HAP-1 (cell line): ENCODE results near the gene RIPK4.

Experiments used
- DNase-seq, 2 experiments: peaks; one replicate each; pipeline ENCODE4 v3.0.0-alpha.2; 2016 to 2020; ENCODE audit warnings: low spot score in 2 of 2
- H3K27me3 ChIP-seq: fragments of 250-450 bp; sonication (Bioruptor Pico); 2 replicates; pipeline ENCODE4 v1.5.1; 2020; ENCODE audit warnings: low read depth, mild to moderate bottlenecking, moderate library complexity
- H3K36me3 ChIP-seq: fragments of 250-450 bp; sonication (Bioruptor Pico); replicated peaks from 2 replicates; pipeline ENCODE4 v1.5.1; 2020; ENCODE audit warnings: mild to moderate bottlenecking
- H3K4me1 ChIP-seq: fragments of 250-450 bp; sonication (Bioruptor Pico); 2 replicates; pipeline ENCODE4 v1.5.1; 2020; ENCODE audit warnings: mild to moderate bottlenecking
- H3K4me3 ChIP-seq: fragments of 250-450 bp; sonication (Bioruptor Pico); 2 replicates; pipeline ENCODE4 v1.5.1; 2020; ENCODE audit warnings: mild to moderate bottlenecking, moderate library complexity
- H3K9me3 ChIP-seq: fragments of 250-450 bp; sonication (Bioruptor Pico); 2 replicates; pipeline ENCODE4 v1.5.1; 2020; ENCODE audit warnings: mild to moderate bottlenecking, moderate library complexity
- in situ Hi-C: fragments of 300-500 bp; cut with MboI; formaldehyde crosslinking; loops from 3 replicates; pipeline ENCODE4 v1.14.3; 2020; ENCODE audit warnings: low sequenced_read_pairs, inconsistent platforms, mixed read lengths

RIPK4 gene

GRCh38 chr21:41749286-41749685, 17.6 kb downstream of the RIPK4 start:
- Histone ChIP-seq H3K9me3 (no peaks in the 10 kb centered on the region), H3K4me1 (no peaks in the 10 kb centered on the region), H3K27me3 (no peaks in the 10 kb centered on the region), H3K4me3 (no peak overlapping the region), H3K36me3 (no peaks in the 10 kb centered on the region)
- in situ Hi-C loops: no loop called here
- no peak for DNase-seq

- no peaks in the 10 kb centered on the region for H3K9me3 ChIP-seq
- no peaks in the 10 kb centered on the region for H3K36me3 ChIP-seq
- no peak for DNase-seq
- in situ Hi-C loops: no loop called here
- H3K27me3 ChIP-seq: no peaks in the 10 kb centered on the region
- no peak overlapping the region for H3K4me3 ChIP-seq
- no peaks in the 10 kb centered on the region for H3K4me1 ChIP-seq
Observed at GRCh38 chr21:41747943-41748738, 18.7 kb downstream of the RIPK4 start.

GRCh38 chr21:41746744-41747006, 20.2 kb downstream of the RIPK4 start:
- no peaks in the 10 kb centered on the region for H3K27me3 ChIP-seq
- no peak for DNase-seq
- H3K4me3 ChIP-seq: no peak overlapping the region
- H3K4me1 ChIP-seq: no peaks in the 10 kb centered on the region
- in situ Hi-C loops: no loop called here
- H3K36me3 ChIP-seq: no peaks in the 10 kb centered on the region
- no peaks in the 10 kb centered on the region for H3K9me3 ChIP-seq

- DNase-seq: no peak
Observed at GRCh38 chr21:41745971-41746743, 20.7 kb downstream of the RIPK4 start.

GRCh38 chr21:41745026-41745820, 21.6 kb downstream of the RIPK4 start:
- in situ Hi-C loops: no loop called here
- Histone ChIP-seq H3K27me3 (no peaks in the 10 kb centered on the region), H3K36me3 (no peaks in the 10 kb centered on the region), H3K9me3 (no peaks in the 10 kb centered on the region), H3K4me1 (no peaks in the 10 kb centered on the region), H3K4me3 (no peak overlapping the region)
- DNase-seq: no peak

More at GRCh38 chr21:41745971-41746743, 20.7 kb downstream of the RIPK4 start:
- in situ Hi-C loops: no loop called here
- H3K9me3 ChIP-seq: no peaks in the 10 kb centered on the region
- no peaks in the 10 kb centered on the region for H3K4me1 ChIP-seq
- H3K36me3 ChIP-seq: no peaks in the 10 kb centered on the region
- H3K27me3 ChIP-seq: no peaks in the 10 kb centered on the region
- no peak overlapping the region for H3K4me3 ChIP-seq

GRCh38 chr21:41744028-41744930, 22.6 kb downstream of the RIPK4 start:
- no peaks in the 10 kb centered on the region for H3K36me3 ChIP-seq
- H3K9me3 ChIP-seq: no peaks in the 10 kb centered on the region
- H3K27me3 ChIP-seq: no peaks in the 10 kb centered on the region
- in situ Hi-C loops: no loop called here
- DNase-seq: no peak
- no peak overlapping the region for H3K4me3 ChIP-seq
- no peaks in the 10 kb centered on the region for H3K4me1 ChIP-seq

GRCh38 chr21:41743321-41744027, 23.4 kb downstream of the RIPK4 start:
- Histone ChIP-seq H3K9me3 (no peaks in the 10 kb centered on the region), H3K27me3 (no peaks in the 10 kb centered on the region), H3K4me3 (no peak overlapping the region), H3K4me1 (no peaks in the 10 kb centered on the region), H3K36me3 (no peaks in the 10 kb centered on the region)
- DNase-seq: no peak
- in situ Hi-C loops: no loop called here

- in situ Hi-C loops: no loop called here
- Histone ChIP-seq H3K27me3 (no peaks in the 10 kb centered on the region), H3K4me1 (no peaks in the 10 kb centered on the region), H3K9me3 (no peaks in the 10 kb centered on the region), H3K4me3 (no peak overlapping the region), H3K36me3 (no peaks in the 10 kb centered on the region)
- DNase-seq: no peak
Observed at GRCh38 chr21:41742073-41742875, 24.6 kb downstream of the RIPK4 start.

GRCh38 chr21:41741253-41742072, 25.4 kb downstream of the RIPK4 start:
- Histone ChIP-seq H3K9me3 (no peaks in the 10 kb centered on the region), H3K36me3 (no peaks in the 10 kb centered on the region), H3K4me3 (no peak overlapping the region), H3K4me1 (no peaks in the 10 kb centered on the region), H3K27me3 (no peaks in the 10 kb centered on the region)
- DNase-seq: no peak
- in situ Hi-C loops: no loop called here

GRCh38 chr21:41740604-41741252, 26.1 kb downstream of the RIPK4 start:
- no peaks in the 10 kb centered on the region for H3K9me3 ChIP-seq
- in situ Hi-C loops: no loop called here

GRCh38 chr21:41739936-41740335, 26.9 kb downstream of the RIPK4 start:
- H3K27me3 ChIP-seq: no peaks in the 10 kb centered on the region
- H3K4me1 ChIP-seq: no peaks in the 10 kb centered on the region
- DNase-seq: no peak
- H3K4me3 ChIP-seq: no peak overlapping the region
- no peaks in the 10 kb centered on the region for H3K9me3 ChIP-seq
- in situ Hi-C loops: no loop called here
- no peaks in the 10 kb centered on the region for H3K36me3 ChIP-seq

More at GRCh38 chr21:41740604-41741252, 26.1 kb downstream of the RIPK4 start:
- no peaks in the 10 kb centered on the region for H3K4me1 ChIP-seq
- no peak overlapping the region for H3K4me3 ChIP-seq
- no peak for DNase-seq
- H3K27me3 ChIP-seq: no peaks in the 10 kb centered on the region
- H3K36me3 ChIP-seq: no peaks in the 10 kb centered on the region
